WTC11 (cell line): ENCODE results near the gene WBP1L. TPM values are rescaled to one million over a fixed set of nuclear protein-coding genes. Genes with fewer than 3 reads are reported as not detected.
A peak's percentile ranks its signal among the peaks of the same experiment; 100 is the strongest.

Experiments
- ATAC-seq: fragments of 200-7000 bp; cut with Tn5 transposase; 2 replicates; pipeline ENCODE4 v1.10.0; 2021; ENCODE audit warnings: mild to moderate bottlenecking, moderate library complexity
- CTCF ChIA-PET: fragments of 300-600 bp; sonication (Branson Sonifier 250); formaldehyde crosslinking; loops from one replicate; lab custom pipeline; 2021; ENCODE audit warnings: antibody characterized with exemption; lab: Charles Lee
- POLR2A ChIA-PET: fragments of 350-600 bp; sonication (Branson Sonifier 250); formaldehyde crosslinking; loops from one replicate; lab custom pipeline; 2021; ENCODE audit warnings: antibody characterized with exemption; lab: Charles Lee
- DNase-seq: peaks from one replicate; pipeline ENCODE4 v3.0.0; 2021; ENCODE audit warnings: low spot score
- H3K27ac Mint-ChIP-seq: 2 replicates; pipeline ENCODE4 v1.8.0; 2021; ENCODE audit warnings: mixed read lengths
- H3K27me3 Mint-ChIP-seq: 2 replicates; pipeline ENCODE4 v1.8.0; 2021; ENCODE audit warnings: low read depth, mild to moderate bottlenecking, moderate library complexity, mixed read lengths
- H3K36me3 Mint-ChIP-seq: 2 replicates; pipeline ENCODE4 v1.8.0; 2021; ENCODE audit warnings: mixed read lengths
- H3K4me1 Mint-ChIP-seq: 2 replicates; pipeline ENCODE4 v1.8.0; 2022; ENCODE audit warnings: mixed read lengths
- H3K4me3 Mint-ChIP-seq: 2 replicates; pipeline ENCODE4 v1.8.0; 2021; ENCODE audit warnings: mild to moderate bottlenecking, moderate library complexity, mixed read lengths
- H3K9me3 Mint-ChIP-seq: 2 replicates; pipeline ENCODE4 v1.8.0; 2021; ENCODE audit warnings: mixed read lengths
- ATF2 ChIP-seq: sonication (generic); formaldehyde crosslinking; IDR thresholded peaks from 2 replicates; pipeline ENCODE4 v1.8.1; 2022; ENCODE audit warnings: low read depth, missing genetic modification reagents, borderline replicate concordance
- ATF6 ChIP-seq: sonication (generic); formaldehyde crosslinking; IDR thresholded peaks from 2 replicates; pipeline ENCODE4 v1.8.1; 2023; ENCODE audit warnings: mild to moderate bottlenecking, missing genetic modification reagents
- E2F4 ChIP-seq: sonication (generic); formaldehyde crosslinking; IDR thresholded peaks from 2 replicates; pipeline ENCODE4 v1.8.1; 2022; ENCODE audit warnings: low read depth, mild to moderate bottlenecking, moderate library complexity, missing genetic modification reagents, borderline replicate concordance
- FOXP4 ChIP-seq: sonication (generic); formaldehyde crosslinking; IDR thresholded peaks from 2 replicates; pipeline ENCODE4 v1.8.0; 2022; ENCODE audit warnings: mild to moderate bottlenecking, missing genetic modification reagents
- GTF2I ChIP-seq: fragments of 250-450 bp; sonication (Bioruptor Pico); conservative IDR thresholded peaks from 2 replicates; pipeline ENCODE4 v1.4.0; 2021; ENCODE audit warnings: mild to moderate bottlenecking
- IRF2 ChIP-seq: sonication (generic); formaldehyde crosslinking; IDR thresholded peaks from 2 replicates; pipeline ENCODE4 v1.8.0; 2022; ENCODE audit warnings: low read depth, missing genetic modification reagents, borderline replicate concordance
- JAZF1 ChIP-seq: fragments of 250-450 bp; sonication (Bioruptor Pico); IDR thresholded peaks from 2 replicates; pipeline ENCODE4 v1.9.0; 2021; ENCODE audit warnings: moderate library complexity, mild to moderate bottlenecking, inconsistent platforms
- JUN ChIP-seq: sonication (generic); formaldehyde crosslinking; IDR thresholded peaks from 2 replicates; pipeline ENCODE4 v1.8.0; 2023; ENCODE audit warnings: mild to moderate bottlenecking, missing genetic modification reagents
- NFATC4 ChIP-seq: fragments of 250-450 bp; sonication (Bioruptor Pico); IDR thresholded peaks from 2 replicates; pipeline ENCODE4 v1.9.0; 2021; ENCODE audit warnings: mild to moderate bottlenecking
- RORB ChIP-seq: fragments of 250-450 bp; sonication (Bioruptor Pico); IDR thresholded peaks from 2 replicates; pipeline ENCODE4 v1.9.0; 2021; ENCODE audit warnings: mild to moderate bottlenecking
- ZBTB21 ChIP-seq: sonication (generic); formaldehyde crosslinking; IDR thresholded peaks from 2 replicates; pipeline ENCODE4 v1.8.1; 2023; ENCODE audit warnings: mild to moderate bottlenecking, missing genetic modification reagents, borderline replicate concordance
- ZNF263 ChIP-seq: sonication (generic); formaldehyde crosslinking; IDR thresholded peaks from 2 replicates; pipeline ENCODE4 v1.8.1; 2022; ENCODE audit warnings: low read depth, mild to moderate bottlenecking, moderate library complexity, missing genetic modification reagents
- total RNA-seq: library from RNA; stranded (reverse); gene quantifications from 3 replicates; pipeline ENCODE4 v1.2.3, GENCODE V29; 2021
- TF ChIP-seq, protein P1 (sequence below): sonication (generic); formaldehyde crosslinking; IDR thresholded peaks from 2 replicates; pipeline ENCODE4 v1.8.0; 2022; ENCODE audit warnings: mild to moderate bottlenecking, missing genetic modification reagents
- TF ChIP-seq, protein P2 (sequence below): sonication (generic); formaldehyde crosslinking; IDR thresholded peaks from 2 replicates; pipeline ENCODE4 v1.8.1; 2023; ENCODE audit warnings: mild to moderate bottlenecking, missing genetic modification reagents, moderate library complexity
- TF ChIP-seq, protein P3 (sequence below): fragments of 250-450 bp; sonication (Bioruptor Pico); IDR thresholded peaks from 2 replicates; pipeline ENCODE4 v2.1.2; 2022; ENCODE audit warnings: mild to moderate bottlenecking, moderate library complexity
- TF ChIP-seq, protein P4 (sequence below): sonication (generic); formaldehyde crosslinking; IDR thresholded peaks from 2 replicates; pipeline ENCODE4 v1.8.1; 2022; ENCODE audit warnings: missing genetic modification reagents, borderline replicate concordance
- TF ChIP-seq, protein P5 (sequence below): sonication (generic); formaldehyde crosslinking; IDR thresholded peaks from 2 replicates; pipeline ENCODE4 v1.8.1; 2023; ENCODE audit warnings: mild to moderate bottlenecking, moderate library complexity, missing genetic modification reagents

The WBP1L gene
- total RNA-seq, 1 experiment from 2014 or later, result 26.8 TPM

DNA sequence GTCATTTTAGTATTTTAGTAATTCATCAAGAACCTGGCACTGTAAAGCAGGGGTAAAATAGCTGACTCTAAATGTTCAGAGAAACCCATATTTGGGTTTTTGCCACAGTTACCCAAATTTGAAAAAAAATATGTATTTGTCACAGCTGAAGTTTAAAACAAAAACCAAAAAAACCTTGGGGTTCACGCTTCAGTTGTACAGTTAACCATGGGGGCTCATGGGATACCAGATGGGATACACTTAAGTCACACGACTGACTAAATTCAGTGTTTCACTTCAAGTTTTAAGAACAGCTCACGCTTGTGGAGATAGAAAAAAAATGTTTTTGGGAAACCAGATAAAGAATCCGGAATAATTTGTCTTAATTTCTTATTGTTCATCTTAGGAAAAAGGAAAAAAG lies 31.7 kb upstream of the WBP1L start:
- TF ChIP-seq, protein P1, sequence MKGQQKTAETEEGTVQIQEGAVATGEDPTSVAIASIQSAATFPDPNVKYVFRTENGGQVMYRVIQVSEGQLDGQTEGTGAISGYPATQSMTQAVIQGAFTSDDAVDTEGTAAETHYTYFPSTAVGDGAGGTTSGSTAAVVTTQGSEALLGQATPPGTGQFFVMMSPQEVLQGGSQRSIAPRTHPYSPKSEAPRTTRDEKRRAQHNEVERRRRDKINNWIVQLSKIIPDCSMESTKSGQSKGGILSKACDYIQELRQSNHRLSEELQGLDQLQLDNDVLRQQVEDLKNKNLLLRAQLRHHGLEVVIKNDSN, result no peak
- no peak for TF ChIP-seq ATF2 (CRISPR knock-in tag)
- TF ChIP-seq, protein P2, sequence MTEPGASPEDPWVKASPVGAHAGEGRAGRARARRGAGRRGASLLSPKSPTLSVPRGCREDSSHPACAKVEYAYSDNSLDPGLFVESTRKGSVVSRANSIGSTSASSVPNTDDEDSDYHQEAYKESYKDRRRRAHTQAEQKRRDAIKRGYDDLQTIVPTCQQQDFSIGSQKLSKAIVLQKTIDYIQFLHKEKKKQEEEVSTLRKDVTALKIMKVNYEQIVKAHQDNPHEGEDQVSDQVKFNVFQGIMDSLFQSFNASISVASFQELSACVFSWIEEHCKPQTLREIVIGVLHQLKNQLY (CRISPR knock-in tag), result no peak
- TF ChIP-seq, protein P3, sequence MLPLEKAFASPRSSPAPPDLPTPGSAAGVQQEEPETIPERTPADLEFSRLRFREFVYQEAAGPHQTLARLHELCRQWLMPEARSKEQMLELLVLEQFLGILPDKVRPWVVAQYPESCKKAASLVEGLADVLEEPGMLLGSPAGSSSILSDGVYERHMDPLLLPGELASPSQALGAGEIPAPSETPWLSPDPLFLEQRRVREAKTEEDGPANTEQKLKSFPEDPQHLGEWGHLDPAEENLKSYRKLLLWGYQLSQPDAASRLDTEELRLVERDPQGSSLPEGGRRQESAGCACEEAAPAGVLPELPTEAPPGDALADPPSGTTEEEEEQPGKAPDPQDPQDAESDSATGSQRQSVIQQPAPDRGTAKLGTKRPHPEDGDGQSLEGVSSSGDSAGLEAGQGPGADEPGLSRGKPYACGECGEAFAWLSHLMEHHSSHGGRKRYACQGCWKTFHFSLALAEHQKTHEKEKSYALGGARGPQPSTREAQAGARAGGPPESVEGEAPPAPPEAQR (CRISPR knock-in tag), result no peak
- no peak for TF ChIP-seq FOXP4 (CRISPR knock-in tag)
- no peak for TF ChIP-seq RORB (CRISPR knock-in tag)
- TF ChIP-seq E2F4 (CRISPR knock-in tag), result no peak
- TF ChIP-seq, protein P4, sequence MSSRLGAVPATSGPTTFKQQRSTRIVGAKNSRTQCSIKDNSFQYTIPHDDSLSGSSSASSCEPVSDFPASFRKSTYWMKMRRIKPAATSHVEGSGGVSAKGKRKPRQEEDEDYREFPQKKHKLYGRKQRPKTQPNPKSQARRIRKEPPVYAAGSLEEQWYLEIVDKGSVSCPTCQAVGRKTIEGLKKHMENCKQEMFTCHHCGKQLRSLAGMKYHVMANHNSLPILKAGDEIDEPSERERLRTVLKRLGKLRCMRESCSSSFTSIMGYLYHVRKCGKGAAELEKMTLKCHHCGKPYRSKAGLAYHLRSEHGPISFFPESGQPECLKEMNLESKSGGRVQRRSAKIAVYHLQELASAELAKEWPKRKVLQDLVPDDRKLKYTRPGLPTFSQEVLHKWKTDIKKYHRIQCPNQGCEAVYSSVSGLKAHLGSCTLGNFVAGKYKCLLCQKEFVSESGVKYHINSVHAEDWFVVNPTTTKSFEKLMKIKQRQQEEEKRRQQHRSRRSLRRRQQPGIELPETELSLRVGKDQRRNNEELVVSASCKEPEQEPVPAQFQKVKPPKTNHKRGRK, result no peak
- no peak for TF ChIP-seq GTF2I (CRISPR knock-in tag)
- TF ChIP-seq JUN (CRISPR knock-in tag), result no peak
- H3K36me3 Mint-ChIP-seq, result no peaks in the 10 kb centered on the region
- H3K27me3 Mint-ChIP-seq, result no peaks in the 10 kb centered on the region
- ChIA-PET POLR2A (no interaction called here), CTCF (interaction anchor here (6.4 kb wide), 1 partner anchor 35 kb away, joined by 101 read pairs; no protein-coding TSS in a partner anchor)
- H3K4me1 Mint-ChIP-seq, result peaks cover 36% of the 10 kb centered on the region
- H3K27ac Mint-ChIP-seq, result no peak overlapping the region
- H3K9me3 Mint-ChIP-seq, result no peaks in the 10 kb centered on the region
- DNase-seq (no peak), ATAC-seq (no peak)
- no peak overlapping the region; the same call in 1 of the 2 replicates for H3K4me3 Mint-ChIP-seq

DNA sequence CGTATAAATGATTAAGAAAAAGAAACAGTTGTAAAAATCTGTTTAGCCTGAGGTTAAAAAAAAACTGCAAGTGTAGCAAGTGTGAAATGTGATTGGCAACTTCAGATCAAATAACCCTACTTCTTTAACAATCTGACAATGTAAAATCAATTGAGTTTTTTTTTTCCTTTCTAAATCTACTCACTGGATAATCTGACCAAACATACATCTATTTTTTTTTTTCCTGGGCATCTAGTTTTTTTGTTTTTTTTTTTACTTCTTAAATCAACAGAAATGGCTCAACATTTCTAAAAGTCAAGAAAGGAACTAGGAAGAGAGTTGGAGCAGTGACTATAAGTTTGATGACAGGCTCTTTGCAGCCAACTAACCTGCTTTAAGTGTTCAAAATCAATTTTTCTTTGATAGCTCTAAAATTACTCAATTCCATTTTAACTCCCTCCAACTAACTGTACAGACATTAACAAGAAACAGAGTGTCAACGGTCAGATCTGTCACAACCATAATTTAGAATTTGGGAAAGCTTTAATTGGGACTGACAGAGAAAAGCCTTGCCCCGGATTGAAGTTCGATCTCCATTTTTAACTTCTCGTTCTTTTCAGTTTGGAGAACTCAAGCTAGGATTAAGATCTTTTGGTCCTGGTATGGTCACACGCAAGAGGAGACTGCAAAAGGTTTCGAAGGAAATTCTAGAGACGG lies 30.8 kb upstream of the WBP1L start:
- POLR2A ChIA-PET, result interaction anchor here (1.0 to 2.8 kb wide), 4 partner anchors 30 to 64 kb away, joined by 5 to 13 read pairs (median 8); partner anchors contain the start of gene WBP1L
- Mint-ChIP-seq H3K9me3 (no peaks in the 10 kb centered on the region), H3K4me3 (peak overlapping the region; percentile 90), H3K27me3 (no peaks in the 10 kb centered on the region), H3K36me3 (peaks cover 4% of the 10 kb centered on the region; the same call in 1 of the 2 replicates), H3K27ac (peak overlapping the region; percentile 59), H3K4me1 (peaks cover 39% of the 10 kb centered on the region)
- no peak for DNase-seq
- CTCF ChIA-PET, result interaction anchor here (0.9 to 6.4 kb wide), 19 partner anchors 8 to 564 kb away, joined by 3 to 101 read pairs (median 4); partner anchors contain the start of genes ACTR1A, AS3MT, BORCS7 and CNNM2
- ATAC-seq, result no peak
- TF ChIP-seq ZBTB21 (CRISPR knock-in tag), result no peak
- TF ChIP-seq, protein P3 (CRISPR knock-in tag), result no peak
- TF ChIP-seq, protein P5, sequence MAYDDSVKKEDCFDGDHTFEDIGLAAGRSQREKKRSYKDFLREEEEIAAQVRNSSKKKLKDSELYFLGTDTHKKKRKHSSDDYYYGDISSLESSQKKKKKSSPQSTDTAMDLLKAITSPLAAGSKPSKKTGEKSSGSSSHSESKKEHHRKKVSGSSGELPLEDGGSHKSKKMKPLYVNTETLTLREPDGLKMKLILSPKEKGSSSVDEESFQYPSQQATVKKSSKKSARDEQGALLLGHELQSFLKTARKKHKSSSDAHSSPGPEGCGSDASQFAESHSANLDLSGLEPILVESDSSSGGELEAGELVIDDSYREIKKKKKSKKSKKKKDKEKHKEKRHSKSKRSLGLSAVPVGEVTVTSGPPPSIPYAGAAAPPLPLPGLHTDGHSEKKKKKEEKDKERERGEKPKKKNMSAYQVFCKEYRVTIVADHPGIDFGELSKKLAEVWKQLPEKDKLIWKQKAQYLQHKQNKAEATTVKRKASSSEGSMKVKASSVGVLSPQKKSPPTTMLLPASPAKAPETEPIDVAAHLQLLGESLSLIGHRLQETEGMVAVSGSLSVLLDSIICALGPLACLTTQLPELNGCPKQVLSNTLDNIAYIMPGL (CRISPR knock-in tag), result no peak
- TF ChIP-seq ATF6, result no peak
- TF ChIP-seq IRF2, result no peak
- TF ChIP-seq ZNF263 (CRISPR knock-in tag), result no peak
- TF ChIP-seq JAZF1, result no peak
- no peak for TF ChIP-seq NFATC4
